AG04449 (cell line): ENCODE data around the gene ADNP.

Experiments
- CTCF ChIA-PET: fragments of 350-600 bp; formaldehyde crosslinking; extraction: SDS; loops from one replicate; lab custom pipeline; 2021; ENCODE audit warnings: antibody characterized with exemption; lab: Yijun Ruan, JAX
- POLR2A ChIA-PET: fragments of 400-600, 350-600 bp; formaldehyde crosslinking; extraction: SDS; loops from one replicate; lab custom pipeline; 2020; ENCODE audit warnings: antibody characterized with exemption, inconsistent platforms; lab: Yijun Ruan, JAX
- DNase-seq: peaks from one replicate; pipeline ENCODE4 v3.0.0-alpha.2; 2010; ENCODE audit warnings: low read depth, low spot score
- H3K4me3 ChIP-seq: 2 replicates; pipeline ENCODE4 v1.5.1; 2011; ENCODE audit warnings: low read depth, mild to moderate bottlenecking, control low read depth, low read length
- CTCF ChIP-seq: IDR thresholded peaks from one replicate; pipeline ENCODE4 v1.5.1; 2011; ENCODE audit warnings: mild to moderate bottlenecking, moderate library complexity, low read length, control low read depth, inconsistent platforms; ENCODE audit not compliant: insufficient read depth; ENCODE audit errors: missing control alignments

ADNP gene

GRCh38 chr20:50865114-50865513, 66.1 kb downstream of the ADNP start:
- DNase-seq, result no peak

GRCh38 chr20:50862546-50862945, 68.7 kb downstream of the ADNP start:
- POLR2A ChIA-PET, result no interaction called here

More at GRCh38 chr20:50865114-50865513, 66.1 kb downstream of the ADNP start:
- no peak for TF ChIP-seq CTCF
- no peak overlapping the region for H3K4me3 ChIP-seq
- POLR2A ChIA-PET, result interaction anchor here (0.7 kb wide), 1 partner anchor 23 kb away, joined by 3 read pairs; no protein-coding TSS in a partner anchor
- CTCF ChIA-PET, result no interaction called here

GRCh38 chr20:50861012-50861411, 70.2 kb downstream of the ADNP start:
- ChIA-PET POLR2A (no interaction called here), CTCF (no interaction called here)
- no peak for DNase-seq
- no peak for TF ChIP-seq CTCF
- no peak overlapping the region for H3K4me3 ChIP-seq

More at GRCh38 chr20:50862546-50862945, 68.7 kb downstream of the ADNP start:
- no peak for DNase-seq
- CTCF ChIA-PET, result interaction anchor here (0.8 kb wide), 1 partner anchor 67 kb away, joined by 4 read pairs; no protein-coding TSS in a partner anchor
- H3K4me3 ChIP-seq, result no peak overlapping the region
- no peak for TF ChIP-seq CTCF

- POLR2A ChIA-PET, result no interaction called here
- CTCF ChIA-PET, result no interaction called here
- no peak overlapping the region for H3K4me3 ChIP-seq
- no peak for TF ChIP-seq CTCF
- no peak for DNase-seq
Measured at GRCh38 chr20:50859161-50859560, 72.1 kb downstream of the ADNP start.

GRCh38 chr20:50858525-50858924, 72.7 kb downstream of the ADNP start:
- TF ChIP-seq CTCF, result no peak
- no peak for DNase-seq
- ChIA-PET POLR2A (no interaction called here), CTCF (no interaction called here)
- H3K4me3 ChIP-seq, result no peak overlapping the region

GRCh38 chr20:50857348-50857747, 73.9 kb downstream of the ADNP start:
- ChIA-PET CTCF (interaction anchor here (1.4 to 1.8 kb wide), 2 partner anchors 10 to 13 kb away, joined by 4 read pairs; no protein-coding TSS in a partner anchor), POLR2A (no interaction called here)

More at GRCh38 chr20:50857348-50857747, 73.9 kb downstream of the ADNP start:
- H3K4me3 ChIP-seq, result no peak overlapping the region
- no peak for DNase-seq
- TF ChIP-seq CTCF, result no peak
